SK-MEL-5 (cell line): Measurements from ENCODE around the gene PTGS1. TPM values are rescaled to one million over a fixed set of nuclear protein-coding genes. Genes with fewer than 3 reads are reported as not detected.
"Not testable (repeated sequence)": the region's sequence is repeated elsewhere in the genome, so short reads cannot be mapped to it uniquely, and the experiment has no call there.

Experiments
- DNase-seq: peaks from one replicate; pipeline ENCODE4 v3.0.0-alpha.2; 2016; ENCODE audit warnings: low read depth, low spot score
- in situ Hi-C: cut with HindIII; loops from 2 replicates; pipeline ENCODE4 v1.10.0; 2016; ENCODE audit warnings: low sequenced_read_pairs, high pct_unique_total_duplicates, low pct_unique_long_range_greater_than_20kb
- total RNA-seq: library from RNA; depleted of rRNA; stranded (reverse); fragments of >200 nt; shearing (Covaris generic); gene quantifications from 2 replicates; pipeline ENCODE4 v1.2.3, GENCODE V29; 2014

PTGS1 gene
- total RNA-seq, 1 experiment from 2014 or later = 0.03 TPM

- no peak for DNase-seq
- in situ Hi-C loops = no loop called here
These were observed 30.7 kb upstream of the PTGS1 start for GRCh38 chr9:122340161-122340560.

DNA sequence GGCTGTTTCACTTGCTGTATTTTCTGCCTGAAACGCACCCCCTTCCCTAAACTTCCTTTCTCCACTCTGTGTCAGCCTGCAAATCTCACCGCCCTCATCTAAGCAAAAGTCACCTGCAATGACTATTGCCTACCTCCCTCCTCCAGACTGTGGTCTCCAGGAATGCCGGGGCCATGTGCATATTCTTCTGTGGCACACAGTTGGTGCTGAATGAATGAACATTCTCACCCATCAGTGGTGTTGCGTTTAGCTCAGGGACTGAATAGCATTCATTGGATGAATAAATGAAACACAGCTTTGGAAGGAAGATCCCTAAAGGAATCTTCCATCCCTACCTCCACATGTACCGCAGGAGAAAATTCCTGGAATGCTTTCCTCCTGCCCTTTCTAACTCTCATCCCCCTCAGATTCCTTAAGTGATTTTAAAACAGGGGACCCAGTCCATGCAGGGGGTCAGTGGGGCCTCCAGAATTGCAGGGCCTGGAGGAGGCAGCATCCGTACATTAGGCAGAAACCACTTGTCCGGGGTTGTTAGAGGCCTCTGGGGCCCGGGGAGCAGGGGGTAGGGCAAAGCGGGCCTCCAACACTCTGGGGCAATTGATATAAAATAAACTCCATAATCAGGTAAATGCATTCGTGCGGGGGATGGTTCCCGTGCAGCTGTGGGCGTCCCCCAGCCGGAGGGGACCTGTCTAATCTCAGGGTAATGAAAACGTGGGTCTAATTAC, 28.3 kb upstream of the PTGS1 start:
- DNase-seq = no peak
- in situ Hi-C loops = no loop called here

DNA sequence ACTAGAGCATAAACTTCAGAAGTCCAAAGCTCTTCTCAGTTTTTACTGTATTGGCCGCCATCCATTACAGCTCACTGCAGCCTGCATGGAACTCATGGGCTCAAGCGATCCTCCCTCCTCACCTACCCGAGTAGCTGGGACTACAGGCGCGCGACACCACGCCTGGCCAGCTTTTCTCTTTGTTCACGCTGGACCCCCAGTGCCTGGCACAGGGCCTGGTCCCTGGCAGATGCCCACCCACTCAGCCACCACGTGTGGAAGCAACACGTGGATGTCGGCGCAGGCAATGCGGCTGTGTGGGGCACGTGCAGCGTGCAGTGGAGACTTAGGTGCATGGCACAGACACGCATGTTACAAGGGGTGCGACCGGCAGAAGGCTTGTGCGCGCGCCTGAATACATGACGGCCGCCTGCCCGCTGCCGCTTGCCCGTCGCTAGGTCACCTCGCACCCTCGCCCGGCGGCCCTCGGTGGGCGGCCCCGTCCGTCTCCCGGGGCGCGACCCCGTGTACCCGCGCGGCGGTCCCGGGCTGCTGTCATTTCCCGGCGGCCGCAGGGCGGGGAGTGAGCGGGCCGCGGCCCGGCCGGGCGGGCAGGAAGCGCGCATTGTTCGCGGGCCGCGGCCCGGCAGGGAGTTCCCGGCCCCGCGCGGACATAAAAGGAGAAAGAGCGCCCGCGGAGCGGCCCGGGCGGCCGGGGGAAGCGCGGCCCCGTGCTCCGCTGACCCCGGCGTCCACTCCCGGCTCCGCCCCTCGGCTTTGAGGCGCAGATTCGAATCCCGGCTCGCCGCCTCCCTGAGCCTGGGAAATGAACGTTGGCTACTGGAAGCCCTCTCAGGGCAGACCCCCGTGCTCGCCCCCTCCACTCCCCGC, 24.1 kb upstream of the PTGS1 start:
- in situ Hi-C loops = no loop called here
- no peak for DNase-seq

- in situ Hi-C loops = no loop called here
- DNase-seq = peak; percentile 36
These were observed 23.2 kb upstream of the PTGS1 start for GRCh38 chr9:122347348-122348287.

- DNase-seq = no peak
- in situ Hi-C loops = no loop called here
These were observed 22.5 kb upstream of the PTGS1 start for GRCh38 chr9:122348288-122348777.

GRCh38 chr9:122348791-122349190, 22.0 kb upstream of the PTGS1 start:
- DNase-seq = no peak

DNA sequence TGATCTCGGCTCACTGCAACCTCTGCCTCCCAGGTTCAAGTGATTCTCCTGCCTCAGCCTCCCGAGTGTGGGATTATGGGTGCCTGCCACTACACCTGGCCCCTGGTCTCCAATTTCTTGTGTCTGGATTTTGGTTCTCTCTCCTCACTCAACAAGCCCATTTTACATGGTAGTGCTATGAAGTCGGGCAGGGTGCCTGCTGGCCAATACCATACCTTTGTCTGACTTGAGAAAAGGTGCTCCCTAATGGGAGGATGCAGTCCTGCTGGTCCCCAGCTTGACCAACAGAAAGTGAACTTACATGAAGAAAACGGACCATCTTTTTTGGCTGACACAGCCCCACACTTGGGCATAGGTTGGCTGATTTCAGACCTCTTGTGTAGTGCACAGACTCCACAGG, 21.6 kb upstream of the PTGS1 start:
- DNase-seq = no peak
- in situ Hi-C loops = no loop called here

More at GRCh38 chr9:122348791-122349190, 22.0 kb upstream of the PTGS1 start:
- in situ Hi-C loops = no loop called here

DNA sequence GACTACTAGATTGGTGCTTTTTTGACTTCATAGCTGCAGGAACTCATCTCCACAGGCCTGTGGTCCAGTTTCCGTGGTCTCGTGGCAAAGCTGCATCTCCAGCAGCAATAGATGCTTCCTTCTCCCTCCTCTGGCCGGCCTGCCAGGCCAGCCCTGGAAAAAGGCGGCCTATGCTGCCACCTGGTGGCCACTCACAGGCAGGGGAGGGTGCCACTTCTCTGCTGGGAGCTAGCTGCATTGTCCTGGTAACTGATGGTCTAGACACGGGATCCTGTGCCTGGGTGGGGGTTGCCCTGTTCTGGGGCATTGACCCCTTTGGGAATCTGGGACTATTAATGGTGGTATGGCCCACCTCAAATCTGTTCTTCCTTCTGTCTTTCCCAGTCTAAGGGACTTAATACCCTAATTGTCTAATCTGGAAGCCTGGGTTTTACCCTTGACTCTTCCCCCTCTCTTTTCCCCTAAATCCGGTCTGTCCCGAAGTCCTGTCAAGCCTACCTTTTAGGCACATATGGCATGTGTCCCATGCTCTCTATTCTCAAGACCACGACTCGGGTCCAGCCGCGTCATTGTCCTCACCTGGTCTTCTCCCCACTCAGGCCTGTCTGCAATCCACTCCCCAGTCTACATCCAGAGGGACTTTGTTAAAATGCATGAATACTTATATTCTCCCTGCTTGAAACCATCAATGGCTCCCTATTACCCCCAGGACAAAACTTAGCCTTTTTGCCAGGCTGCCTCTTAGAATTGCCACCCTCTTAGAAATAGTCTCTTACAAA, 20.1 kb upstream of the PTGS1 start:
- in situ Hi-C loops = no loop called here
- DNase-seq = peak; percentile 77

DNA sequence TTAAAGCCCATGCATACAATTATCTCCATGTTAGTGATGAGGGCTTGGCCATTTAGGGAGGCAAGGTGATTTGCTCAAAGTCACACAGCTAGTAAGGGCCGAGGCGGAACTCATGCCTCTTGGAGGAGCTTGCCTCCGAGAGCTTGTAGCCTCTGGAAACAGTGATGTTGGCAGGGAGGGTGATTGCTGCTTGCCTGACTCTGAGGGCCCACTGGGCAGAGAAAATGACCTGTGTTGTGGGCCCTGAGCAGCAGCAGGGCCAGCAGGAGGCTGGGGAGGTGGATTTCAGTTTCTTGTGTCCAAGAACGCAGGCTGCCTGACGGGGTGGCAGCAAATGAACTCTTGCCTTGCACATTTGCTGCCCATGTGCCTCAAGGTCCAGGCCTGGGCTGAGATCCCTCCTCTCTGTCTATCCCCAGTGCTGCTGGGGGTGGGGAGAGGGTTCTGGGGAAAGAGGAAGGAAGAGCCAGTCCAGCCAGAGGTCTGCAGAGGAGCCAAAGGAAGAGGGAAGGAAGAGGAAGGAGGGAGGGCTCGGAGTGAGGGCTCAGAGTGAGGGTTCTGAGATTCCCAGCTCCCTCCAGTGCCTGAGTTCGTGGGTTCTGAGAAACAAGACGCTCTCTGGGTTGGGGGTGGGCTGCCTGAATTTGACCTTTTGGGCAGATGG, 16.2 kb upstream of the PTGS1 start:
- in situ Hi-C loops = no loop called here

DNA sequence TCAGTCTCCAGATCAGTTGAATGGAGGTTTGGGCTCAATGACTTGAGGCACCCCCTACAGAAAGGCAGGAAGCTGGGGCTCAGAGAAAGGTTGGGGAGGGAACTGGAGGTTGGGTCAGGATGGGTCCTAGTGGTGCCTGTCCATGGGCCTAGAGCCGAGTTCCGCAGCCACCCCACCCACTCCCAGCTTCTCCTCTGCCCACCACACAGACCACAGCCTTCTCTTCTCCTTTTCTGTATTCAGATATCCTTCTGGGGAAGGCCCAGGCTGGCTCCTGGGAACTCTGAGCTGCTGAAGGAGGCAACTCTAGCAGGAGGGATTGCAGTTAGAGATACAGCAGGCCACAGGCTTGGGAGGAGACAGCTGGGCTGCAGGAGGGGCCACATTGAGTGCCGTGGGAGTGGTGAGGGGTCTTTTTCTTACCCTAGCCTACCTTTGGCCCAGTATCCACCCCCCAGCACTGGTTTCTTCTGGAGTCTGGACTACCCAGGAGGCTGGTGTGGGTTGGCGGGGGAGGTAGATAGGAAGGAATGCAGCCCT, 15.4 kb upstream of the PTGS1 start:
- DNase-seq = no peak
- in situ Hi-C loops = no loop called here

More for the DNA sequence above, 16.2 kb upstream of the PTGS1 start:
- DNase-seq = no peak

DNA sequence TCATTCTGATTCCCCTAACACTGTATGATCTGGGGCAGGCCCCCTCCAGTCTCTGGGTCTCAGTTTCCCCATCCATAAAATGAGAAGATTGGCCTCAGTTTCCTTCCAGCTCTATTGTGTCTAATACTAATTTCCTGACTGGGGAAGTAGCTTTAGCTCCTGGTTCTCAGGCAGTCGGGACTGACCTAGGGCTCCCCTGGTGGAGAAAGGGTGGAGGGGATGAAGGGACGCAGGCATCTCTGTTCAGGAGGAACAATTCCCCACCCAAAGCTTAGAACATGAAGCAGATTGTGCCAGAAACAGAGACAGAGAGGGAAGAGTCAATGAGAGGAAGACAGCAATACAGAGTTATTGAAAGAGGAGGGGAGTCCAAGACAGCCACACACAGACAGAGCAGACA, 14.2 kb upstream of the PTGS1 start:
- in situ Hi-C loops = no loop called here

GRCh38 chr9:122360891-122361290, 9.9 kb upstream of the PTGS1 start:
- DNase-seq = no peak
- in situ Hi-C loops = no loop called here

More for the DNA sequence above, 14.2 kb upstream of the PTGS1 start:
- peak; percentile 39 for DNase-seq

DNA sequence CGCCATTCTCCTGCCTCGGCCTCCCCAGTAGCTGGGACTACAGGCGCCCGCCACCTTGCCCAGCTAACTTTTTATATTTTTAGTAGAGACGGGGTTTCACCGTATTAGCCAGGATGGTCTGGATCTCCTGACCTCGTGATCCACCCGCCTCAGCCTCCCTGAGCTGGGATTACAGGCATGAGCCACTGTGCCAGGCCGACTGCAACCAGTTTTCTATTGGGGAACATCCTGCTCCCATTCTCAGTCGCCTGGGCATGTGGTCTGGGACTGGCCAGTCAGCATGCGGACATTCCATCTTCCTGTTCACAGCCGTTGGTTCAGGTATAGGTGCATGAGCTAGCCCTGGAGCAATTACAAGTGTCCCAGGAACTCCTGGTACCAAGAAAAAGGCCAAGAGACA, 7.7 kb upstream of the PTGS1 start:
- in situ Hi-C loops = not testable (repeated sequence)

DNA sequence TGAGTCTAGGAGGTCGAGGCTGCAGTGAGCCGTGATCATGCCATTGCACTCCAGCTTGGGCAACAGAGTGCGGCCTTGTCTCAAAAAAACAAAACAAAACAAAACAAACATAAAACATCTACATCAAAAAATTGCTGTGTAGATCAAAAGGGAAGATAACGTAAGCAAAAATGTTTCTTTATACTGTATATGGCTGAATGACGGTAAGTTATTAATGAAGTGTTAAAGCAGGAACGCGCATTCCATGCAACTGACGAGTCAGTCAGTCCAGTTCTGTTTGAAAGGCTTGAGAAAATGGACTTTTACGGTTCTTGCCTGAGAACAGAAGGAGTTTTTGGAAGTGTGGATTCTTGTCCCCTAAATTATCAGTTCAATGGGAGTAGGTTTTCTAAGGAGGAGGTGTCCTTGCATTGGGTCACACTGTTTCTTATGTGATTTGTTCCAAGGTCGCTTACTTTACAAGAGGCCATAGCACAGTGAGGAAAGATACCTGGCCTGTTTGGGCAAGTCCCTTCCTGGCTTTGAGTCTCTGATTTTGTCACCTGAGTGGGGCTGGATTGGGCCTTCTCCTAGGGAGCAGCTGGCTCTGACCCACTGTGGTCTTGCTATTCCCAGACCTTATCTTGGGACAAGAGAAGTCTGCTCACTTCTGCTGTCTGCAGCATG, 6.6 kb upstream of the PTGS1 start:
- in situ Hi-C loops = no loop called here
- DNase-seq = no peak

More for the DNA sequence above, 7.7 kb upstream of the PTGS1 start:
- not testable (repeated sequence) for DNase-seq

DNA sequence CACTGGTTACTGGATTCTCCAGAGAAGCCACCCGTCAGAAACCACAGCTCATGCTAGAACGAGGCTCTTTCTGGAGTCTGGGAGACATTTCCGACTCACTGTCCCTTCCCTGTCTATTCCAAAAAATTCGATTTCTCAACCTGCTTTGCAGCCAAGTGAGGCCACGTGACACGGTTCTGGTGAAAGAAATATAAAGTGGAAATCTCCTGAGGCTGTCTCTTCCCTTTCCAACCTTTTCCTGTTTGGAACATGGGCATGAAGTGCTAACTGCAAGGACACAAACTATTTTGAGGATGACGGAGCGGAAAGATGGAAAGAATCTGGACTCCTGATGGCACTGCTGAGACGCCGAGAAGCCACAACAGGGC, 6.1 kb upstream of the PTGS1 start:
- no peak for DNase-seq
- in situ Hi-C loops = no loop called here
